Astrocyte (in vitro differentiated cells and primary cell): ENCODE results near the gene ECI1. TPM values are rescaled to one million over a fixed set of nuclear protein-coding genes. Genes with fewer than 3 reads are reported as not detected.

Experiments
- DNase-seq: peaks from one replicate; pipeline ENCODE4 v3.0.0-alpha.2; 2010; ENCODE audit warnings: low read depth
- FAIRE-seq: peaks from 2 replicates; lab custom pipeline; 2011; peaks lifted over from hg19 to GRCh38; lab: Jason Lieb, UNC
- H2AFZ ChIP-seq: 2 replicates; pipeline ENCODE4 v1.6.0; 2012; ENCODE audit warnings: low read depth, low read length, inconsistent platforms
- H3K27ac ChIP-seq: 2 replicates; pipeline ENCODE4 v1.5.1; 2011; ENCODE audit warnings: low read depth, low read length, inconsistent platforms
- H3K27me3 ChIP-seq: 2 replicates; pipeline ENCODE4 v1.6.0; 2011; ENCODE audit warnings: low read length, inconsistent platforms; ENCODE audit not compliant: insufficient read depth
- H3K36me3 ChIP-seq: 2 replicates; pipeline ENCODE4 v1.5.1; 2011; ENCODE audit warnings: low read length, inconsistent platforms; ENCODE audit not compliant: insufficient read depth
- H3K4me1 ChIP-seq: 2 replicates; pipeline ENCODE4 v1.5.1; 2011; ENCODE audit warnings: low read length, inconsistent platforms; ENCODE audit not compliant: insufficient read depth
- H3K4me2 ChIP-seq: 2 replicates; pipeline ENCODE4 v1.6.0; 2012; ENCODE audit warnings: low read length, inconsistent platforms
- H3K4me3 ChIP-seq: 2 replicates; pipeline ENCODE4 v1.5.1; 2011; ENCODE audit warnings: low read depth, mild to moderate bottlenecking, low read length, inconsistent platforms; ENCODE audit not compliant: insufficient read depth
- H3K79me2 ChIP-seq: 2 replicates; pipeline ENCODE4 v1.6.0; 2012; ENCODE audit warnings: mild to moderate bottlenecking, low read length, inconsistent platforms; ENCODE audit not compliant: insufficient read depth
- H3K9ac ChIP-seq: 2 replicates; pipeline ENCODE4 v1.6.0; 2012; ENCODE audit warnings: mild to moderate bottlenecking, low read length, inconsistent platforms
- H3K9me3 ChIP-seq: 2 replicates; pipeline ENCODE4 v1.5.1; 2012; ENCODE audit warnings: low read depth, mild to moderate bottlenecking, low read length, inconsistent platforms; ENCODE audit not compliant: insufficient read depth
- H4K20me1 ChIP-seq: 2 replicates; pipeline ENCODE4 v1.6.0; 2012; ENCODE audit warnings: low read length, inconsistent platforms; ENCODE audit not compliant: insufficient read depth
- H3K27ac Mint-ChIP-seq: one replicate; pipeline ENCODE4 v1.8.0; 2021; ENCODE audit warnings: mild to moderate bottlenecking, mixed read lengths; ENCODE audit not compliant: unreplicated experiment
- H3K27me3 Mint-ChIP-seq: one replicate; pipeline ENCODE4 v1.8.0; 2021; ENCODE audit warnings: low read depth, mixed read lengths; ENCODE audit not compliant: unreplicated experiment
- H3K36me3 Mint-ChIP-seq: one replicate; pipeline ENCODE4 v1.8.0; 2021; ENCODE audit warnings: low read depth, mixed read lengths; ENCODE audit not compliant: unreplicated experiment
- H3K4me1 Mint-ChIP-seq: one replicate; pipeline ENCODE4 v1.8.0; 2021; ENCODE audit warnings: low read depth, mixed read lengths; ENCODE audit not compliant: unreplicated experiment
- H3K4me3 Mint-ChIP-seq: one replicate; pipeline ENCODE4 v1.8.0; 2021; ENCODE audit warnings: mild to moderate bottlenecking, moderate library complexity, mixed read lengths; ENCODE audit not compliant: unreplicated experiment
- H3K9me3 Mint-ChIP-seq: one replicate; pipeline ENCODE4 v1.8.0; 2021; ENCODE audit warnings: mild to moderate bottlenecking, mixed read lengths; ENCODE audit not compliant: unreplicated experiment
- EZH2 ChIP-seq: IDR thresholded peaks from 2 replicates; pipeline ENCODE4 v1.6.1; 2012; ENCODE audit warnings: mild to moderate bottlenecking, low read length, inconsistent platforms; ENCODE audit not compliant: insufficient read depth
- total RNA-seq: library from RNA; stranded (reverse); gene quantifications from 2 replicates; pipeline ENCODE4 v1.2.1, GENCODE V29; 2021
- TF ChIP-seq, protein P1 (sequence below): IDR thresholded peaks from 2 replicates; pipeline ENCODE4 v1.5.1; 2011; ENCODE audit warnings: low read depth, mild to moderate bottlenecking, inconsistent platforms, low read length, moderate library complexity; ENCODE audit not compliant: insufficient read depth

The ECI1 gene
- total RNA-seq, 1 donor from 2014 or later, result 53.4 TPM

DNA sequence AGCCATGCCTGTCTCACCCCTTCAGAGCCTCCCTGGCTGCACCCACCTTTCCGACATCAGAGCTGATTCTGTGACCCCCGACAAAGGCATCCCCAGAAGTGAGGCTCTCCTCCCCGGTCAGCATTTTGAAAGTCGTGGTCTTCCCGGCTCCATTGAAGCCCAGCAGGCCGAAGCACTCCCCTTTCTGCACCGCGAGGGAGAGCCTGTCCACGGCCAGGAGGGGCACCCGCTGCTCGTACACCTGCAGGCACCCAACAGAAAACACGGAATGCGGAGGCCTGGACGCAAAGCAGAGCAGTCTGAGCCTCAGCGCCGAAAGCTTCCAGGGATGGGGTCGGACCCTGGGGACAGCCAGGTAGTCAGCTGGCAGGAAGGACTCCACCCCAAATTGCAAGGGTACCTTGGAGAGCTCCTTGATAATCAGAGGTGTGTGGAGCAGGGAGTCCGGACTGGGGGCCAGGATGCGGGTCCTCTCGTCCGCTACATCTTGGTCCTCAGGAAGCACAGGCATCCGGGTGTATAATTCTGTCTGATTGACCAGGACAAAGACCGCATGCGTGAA is 29.7 kb upstream of the ECI1 start:
- H4K20me1 ChIP-seq, result no peaks in the 10 kb centered on the region
- no peak overlapping the region for H2AFZ ChIP-seq
- no peak overlapping the region for H3K4me3 ChIP-seq
- Mint-ChIP-seq H3K27me3 (peaks cover 24% of the 10 kb centered on the region), H3K4me1 (no peaks in the 10 kb centered on the region), H3K9me3 (no peaks in the 10 kb centered on the region), H3K27ac (no peak overlapping the region), H3K36me3 (peaks cover 2% of the 10 kb centered on the region), H3K4me3 (no peak overlapping the region)
- no peaks in the 10 kb centered on the region for H3K36me3 ChIP-seq
- H3K27ac ChIP-seq, result no peak overlapping the region
- no peak overlapping the region for H3K9ac ChIP-seq
- FAIRE-seq, result no peak
- H3K79me2 ChIP-seq, result no peaks in the 10 kb centered on the region
- no peaks in the 10 kb centered on the region for H3K4me1 ChIP-seq
- no peak for DNase-seq
- H3K4me2 ChIP-seq, result no peak overlapping the region
- no peaks in the 10 kb centered on the region for H3K9me3 ChIP-seq
- peaks cover 3% of the 10 kb centered on the region for H3K27me3 ChIP-seq
- no peak for TF ChIP-seq EZH2
- TF ChIP-seq, protein P1, sequence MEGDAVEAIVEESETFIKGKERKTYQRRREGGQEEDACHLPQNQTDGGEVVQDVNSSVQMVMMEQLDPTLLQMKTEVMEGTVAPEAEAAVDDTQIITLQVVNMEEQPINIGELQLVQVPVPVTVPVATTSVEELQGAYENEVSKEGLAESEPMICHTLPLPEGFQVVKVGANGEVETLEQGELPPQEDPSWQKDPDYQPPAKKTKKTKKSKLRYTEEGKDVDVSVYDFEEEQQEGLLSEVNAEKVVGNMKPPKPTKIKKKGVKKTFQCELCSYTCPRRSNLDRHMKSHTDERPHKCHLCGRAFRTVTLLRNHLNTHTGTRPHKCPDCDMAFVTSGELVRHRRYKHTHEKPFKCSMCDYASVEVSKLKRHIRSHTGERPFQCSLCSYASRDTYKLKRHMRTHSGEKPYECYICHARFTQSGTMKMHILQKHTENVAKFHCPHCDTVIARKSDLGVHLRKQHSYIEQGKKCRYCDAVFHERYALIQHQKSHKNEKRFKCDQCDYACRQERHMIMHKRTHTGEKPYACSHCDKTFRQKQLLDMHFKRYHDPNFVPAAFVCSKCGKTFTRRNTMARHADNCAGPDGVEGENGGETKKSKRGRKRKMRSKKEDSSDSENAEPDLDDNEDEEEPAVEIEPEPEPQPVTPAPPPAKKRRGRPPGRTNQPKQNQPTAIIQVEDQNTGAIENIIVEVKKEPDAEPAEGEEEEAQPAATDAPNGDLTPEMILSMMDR, result no peak

- Mint-ChIP-seq H3K27me3 (peaks cover 22% of the 10 kb centered on the region), H3K27ac (no peak overlapping the region), H3K4me3 (no peak overlapping the region), H3K9me3 (no peaks in the 10 kb centered on the region), H3K36me3 (peaks cover 2% of the 10 kb centered on the region), H3K4me1 (no peaks in the 10 kb centered on the region)
- DNase-seq (no peak), FAIRE-seq (no peak)
- Histone ChIP-seq H3K9me3 (no peaks in the 10 kb centered on the region), H3K4me3 (no peak overlapping the region), H2AFZ (no peak overlapping the region), H4K20me1 (no peaks in the 10 kb centered on the region), H3K27me3 (peaks cover 3% of the 10 kb centered on the region), H3K36me3 (no peaks in the 10 kb centered on the region), H3K4me1 (no peaks in the 10 kb centered on the region), H3K27ac (no peak overlapping the region), H3K4me2 (no peak overlapping the region), H3K9ac (no peak overlapping the region), H3K79me2 (no peaks in the 10 kb centered on the region)
- TF ChIP-seq EZH2, result no peak
- TF ChIP-seq, protein P1, result no peak
Measured at GRCh38 chr16:2280461-2280860, 29.1 kb upstream of the ECI1 start.

GRCh38 chr16:2278956-2279800 is 27.8 kb upstream of the ECI1 start:
- Histone ChIP-seq H3K79me2 (no peaks in the 10 kb centered on the region), H3K36me3 (no peaks in the 10 kb centered on the region), H3K27ac (no peak overlapping the region), H4K20me1 (no peaks in the 10 kb centered on the region), H3K4me3 (no peak overlapping the region), H2AFZ (no peak overlapping the region), H3K27me3 (peaks cover 3% of the 10 kb centered on the region), H3K4me2 (no peak overlapping the region), H3K9me3 (no peaks in the 10 kb centered on the region), H3K4me1 (no peaks in the 10 kb centered on the region), H3K9ac (no peak overlapping the region)
- Mint-ChIP-seq H3K27ac (no peak overlapping the region), H3K36me3 (no peaks in the 10 kb centered on the region), H3K4me3 (no peak overlapping the region), H3K9me3 (no peaks in the 10 kb centered on the region), H3K27me3 (peaks cover 20% of the 10 kb centered on the region), H3K4me1 (no peaks in the 10 kb centered on the region)
- FAIRE-seq (no peak), DNase-seq (no peak)
- TF ChIP-seq EZH2, result no peak
- TF ChIP-seq, protein P1, result no peak
